Epithelial cell of proximal tubule (primary cell): Measurements from ENCODE around the gene PSMD2. TPM values are rescaled to one million over a fixed set of nuclear protein-coding genes. Genes with fewer than 3 reads are reported as not detected.
A peak's percentile ranks its signal among the peaks of the same experiment; 100 is the strongest.
"Not testable (repeated sequence)": the region's sequence is repeated elsewhere in the genome, so short reads cannot be mapped to it uniquely, and the experiment has no call there.

Experiments
- DNase-seq: peaks from one replicate; pipeline ENCODE4 v3.0.0-alpha.2; 2011; ENCODE audit warnings: low read depth
- H3K4me3 ChIP-seq: 2 replicates; pipeline ENCODE4 v1.5.1; 2011; ENCODE audit warnings: low read depth, mild to moderate bottlenecking, low read length
- CTCF ChIP-seq: conservative IDR thresholded peaks from 2 replicates; pipeline ENCODE4 v1.5.1; 2012; ENCODE audit warnings: low read depth, mild to moderate bottlenecking, low read length
- total RNA-seq: library from RNA; depleted of rRNA; stranded (reverse); fragments of >200 nt; gene quantifications from 2 replicates; pipeline ENCODE4 v1.2.3, GENCODE V29; 2015

Gene PSMD2
- total RNA-seq, 1 donor from 2014 or later, result 506 TPM

- DNase-seq, result no peak
- no peak for TF ChIP-seq CTCF
Measured at GRCh38 chr3:184259396-184259877, 39.6 kb upstream of the PSMD2 start.

GRCh38 chr3:184259878-184260723, 38.9 kb upstream of the PSMD2 start:
- no peak for TF ChIP-seq CTCF
- H3K4me3 ChIP-seq, result peak overlapping the region; percentile 58
- DNase-seq, result no peak

More at GRCh38 chr3:184259396-184259877, 39.6 kb upstream of the PSMD2 start:
- H3K4me3 ChIP-seq, result no peak overlapping the region

- H3K4me3 ChIP-seq, result peak overlapping the region; percentile 58
- DNase-seq, result no peak
- no peak for TF ChIP-seq CTCF
Measured at GRCh38 chr3:184260724-184261269, 38.2 kb upstream of the PSMD2 start.

GRCh38 chr3:184261270-184261853, 37.7 kb upstream of the PSMD2 start, which contains the start of gene CAMK2N2:
CAMK2N2 (minus strand) TSS chr3:184261553; CDS start chr3:184261285, 268 bp downstream.
- no peak for TF ChIP-seq CTCF
- DNase-seq, result no peak
- H3K4me3 ChIP-seq, result peak within 1 kb of the TSS; percentile 58

GRCh38 chr3:184261854-184262763, 36.9 kb upstream of the PSMD2 start:
- DNase-seq, result no peak
- peak overlapping the region; percentile 58 for H3K4me3 ChIP-seq
- no peak for TF ChIP-seq CTCF

- no peak for DNase-seq
- no peak for TF ChIP-seq CTCF
- H3K4me3 ChIP-seq, result peak overlapping the region; percentile 58
Measured at GRCh38 chr3:184262764-184263179, 36.3 kb upstream of the PSMD2 start.

GRCh38 chr3:184267249-184267648, 31.8 kb upstream of the PSMD2 start:
- DNase-seq, H3K4me3 ChIP-seq: not testable (repeated sequence)
